ENCODE measurements around the gene KRT38.
A peak's percentile ranks its signal among the peaks of the same experiment; 100 is the strongest.
"Not testable (repeated sequence)": the region's sequence is repeated elsewhere in the genome, so short reads cannot be mapped to it uniquely, and the experiment has no call there.

KRT38 gene

DNA sequence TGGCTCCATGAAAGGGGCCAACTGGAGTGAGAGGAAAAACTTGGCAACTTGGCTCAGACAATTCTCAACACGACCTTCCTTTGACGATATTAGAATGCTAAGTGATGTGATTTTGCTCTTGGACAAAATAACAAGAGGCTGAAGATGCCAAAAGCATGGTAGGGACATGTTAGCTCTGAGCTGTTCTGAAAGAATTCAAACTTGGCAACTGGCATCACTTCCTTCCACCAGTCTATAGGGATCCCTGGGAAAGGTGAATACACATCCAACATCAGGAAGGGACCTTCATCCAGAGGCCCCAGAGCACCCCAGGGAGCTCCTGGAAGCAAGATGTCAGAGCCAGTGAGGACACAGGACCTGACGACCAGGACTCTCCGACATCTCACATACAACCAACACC lies 20.6 kb downstream of the KRT38 start:
- no peak for DNase-seq

DNA sequence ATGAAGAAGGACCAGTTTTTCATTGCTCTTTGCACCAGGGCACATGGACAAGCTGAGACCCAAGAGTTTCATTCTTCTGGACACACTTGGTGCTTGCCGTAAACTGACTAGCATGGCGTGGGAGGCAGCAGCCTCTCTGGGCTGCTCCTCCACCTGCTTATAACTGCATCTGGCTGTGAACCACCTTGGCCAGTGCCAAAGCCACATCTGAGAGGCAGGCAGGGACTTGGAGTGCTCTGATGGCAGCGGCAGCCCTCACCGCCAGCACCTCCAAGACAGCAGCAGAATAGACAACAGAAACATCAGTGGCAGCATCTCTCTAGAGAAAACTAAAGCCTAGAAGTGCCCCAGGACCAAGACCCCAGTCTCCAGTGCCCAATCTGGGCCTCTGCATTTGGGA lies 21.1 kb downstream of the KRT38 start:
- no peak for DNase-seq

DNA sequence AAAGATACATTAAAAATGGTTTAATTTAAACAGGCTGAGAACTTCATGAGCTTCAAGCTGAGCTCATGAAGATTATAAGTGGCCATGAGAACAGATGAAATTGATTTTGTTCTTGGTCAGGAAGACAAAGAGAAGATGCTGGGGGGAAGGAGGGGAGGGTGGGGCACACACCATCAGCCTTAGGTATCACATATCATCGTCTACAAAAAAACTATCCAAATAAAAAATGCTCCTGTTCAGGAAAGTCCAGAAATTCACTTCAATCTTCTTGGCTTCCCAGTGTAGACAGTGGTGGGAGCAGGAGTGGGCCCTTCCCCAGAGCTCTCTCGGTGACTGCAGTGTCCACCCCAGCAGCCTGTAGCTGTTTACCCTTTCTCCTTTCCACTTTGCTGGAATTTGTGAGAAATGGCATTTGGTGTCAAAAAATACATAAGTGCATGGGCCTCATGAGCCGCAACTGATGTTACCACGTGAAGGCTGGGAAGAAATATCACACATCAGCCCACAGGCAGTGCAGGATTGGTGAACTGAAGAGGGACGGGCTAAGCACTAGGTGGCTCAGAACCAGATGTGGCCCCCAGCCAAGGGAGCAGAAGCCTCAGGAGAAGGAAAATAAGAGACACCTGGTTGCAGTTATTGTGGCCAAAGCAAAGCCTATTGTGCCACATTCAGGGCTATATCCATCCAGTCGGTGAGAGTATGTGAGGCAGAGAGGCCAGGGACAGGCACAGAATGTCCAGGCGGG lies 22.5 kb downstream of the KRT38 start:
- DNase-seq: no peak

DNA sequence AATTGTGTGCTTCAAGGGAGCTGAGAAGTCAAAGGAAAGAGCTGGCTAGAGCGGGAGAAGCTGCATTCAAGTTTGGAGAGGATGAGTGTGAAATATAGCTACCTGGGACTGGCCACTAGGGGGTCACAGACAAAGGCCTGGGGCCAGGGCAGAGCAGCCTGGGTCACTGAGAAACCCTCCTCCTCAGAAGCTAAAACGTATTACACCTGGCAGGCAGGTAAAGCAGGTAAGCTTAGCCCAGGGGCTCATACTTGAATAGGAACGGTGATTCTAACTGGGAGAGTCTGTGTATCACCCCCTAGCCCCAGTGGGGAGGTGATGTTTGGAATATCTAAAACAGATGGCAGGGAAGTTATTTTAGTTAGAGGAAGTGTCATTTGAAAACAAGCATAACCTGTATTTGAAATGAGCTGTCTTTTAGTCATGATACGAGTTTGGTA lies 23.2 kb downstream of the KRT38 start:
- DNase-seq: no peak

- no peak for DNase-seq
Measured at GRCh38 chr17:41417127-41417526, 23.7 kb downstream of the KRT38 start.

- no peak for DNase-seq
Measured at GRCh38 chr17:41416479-41416878, 24.3 kb downstream of the KRT38 start.

- DNase-seq: no peak
Measured at GRCh38 chr17:41415833-41416335, 24.9 kb downstream of the KRT38 start.

GRCh38 chr17:41415411-41415810 lies 25.4 kb downstream of the KRT38 start:
- no peak for DNase-seq

GRCh38 chr17:41413982-41414381 lies 26.8 kb downstream of the KRT38 start:
- DNase-seq: no peak

GRCh38 chr17:41413353-41413957 lies 27.3 kb downstream of the KRT38 start:
- no peak for DNase-seq

- no peak for DNase-seq
Measured at GRCh38 chr17:41411072-41411840, 29.5 kb downstream of the KRT38 start.

- DNase-seq: no peak
Measured at GRCh38 chr17:41407226-41407625, 33.6 kb downstream of the KRT38 start.

DNA sequence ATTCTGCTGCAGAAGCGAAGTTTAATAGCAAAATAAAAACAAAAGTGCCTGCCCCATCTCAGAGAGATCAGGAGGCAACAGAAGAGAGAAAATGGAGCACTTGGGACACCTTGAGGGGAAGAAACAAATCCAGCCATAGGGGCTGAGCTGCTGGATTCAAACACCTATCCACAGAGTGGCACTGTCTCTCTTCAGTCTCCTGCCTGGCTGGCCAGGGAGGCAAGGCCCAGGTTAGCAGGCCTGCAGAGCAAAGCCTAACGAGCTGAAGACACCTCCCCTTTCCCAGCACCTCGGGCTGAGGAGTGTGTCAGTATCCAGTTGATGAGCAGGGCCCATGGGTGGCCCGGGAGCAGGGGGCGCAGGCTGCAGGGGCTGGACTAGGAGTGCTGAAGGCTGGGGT lies 34.6 kb downstream of the KRT38 start:
- no peak for DNase-seq

DNA sequence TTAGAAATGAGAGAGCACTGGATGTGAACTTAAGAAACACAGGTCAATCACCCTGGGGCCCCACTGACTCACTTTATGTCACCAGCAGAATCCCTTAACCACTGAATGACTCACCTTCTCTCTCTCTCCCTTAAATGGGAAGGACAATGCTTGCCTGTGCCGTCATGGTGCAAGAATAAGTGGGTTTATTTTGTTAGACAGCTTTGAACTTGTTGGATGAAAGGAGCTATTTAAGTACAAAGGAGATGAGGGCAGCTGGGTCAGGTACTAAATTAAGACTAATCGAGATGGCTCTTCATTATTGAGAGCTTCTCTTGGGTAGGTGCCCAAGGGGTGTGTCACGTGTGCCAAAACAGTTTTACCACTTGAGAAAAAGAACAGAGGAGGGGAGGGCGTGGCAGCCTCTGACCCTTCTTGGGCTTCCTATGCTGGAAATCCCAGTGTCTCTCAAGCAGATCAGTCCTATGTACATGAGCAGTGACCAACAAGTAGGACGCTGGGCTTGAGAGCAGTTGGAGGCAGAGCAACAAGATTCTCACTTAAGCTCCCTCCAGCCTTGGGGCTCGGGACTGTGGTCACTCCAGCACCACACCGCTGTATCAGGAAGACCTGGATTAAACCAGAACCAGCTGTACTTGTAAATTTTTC lies 36.6 kb downstream of the KRT38 start:
- peak; percentile 59 to 67 for DNase-seq

- DNase-seq: peak; percentile 30 to 36
Measured at GRCh38 chr17:41403404-41404023, 37.3 kb downstream of the KRT38 start.

GRCh38 chr17:41402161-41402560 lies 38.6 kb downstream of the KRT38 start:
- DNase-seq: no peak

DNA sequence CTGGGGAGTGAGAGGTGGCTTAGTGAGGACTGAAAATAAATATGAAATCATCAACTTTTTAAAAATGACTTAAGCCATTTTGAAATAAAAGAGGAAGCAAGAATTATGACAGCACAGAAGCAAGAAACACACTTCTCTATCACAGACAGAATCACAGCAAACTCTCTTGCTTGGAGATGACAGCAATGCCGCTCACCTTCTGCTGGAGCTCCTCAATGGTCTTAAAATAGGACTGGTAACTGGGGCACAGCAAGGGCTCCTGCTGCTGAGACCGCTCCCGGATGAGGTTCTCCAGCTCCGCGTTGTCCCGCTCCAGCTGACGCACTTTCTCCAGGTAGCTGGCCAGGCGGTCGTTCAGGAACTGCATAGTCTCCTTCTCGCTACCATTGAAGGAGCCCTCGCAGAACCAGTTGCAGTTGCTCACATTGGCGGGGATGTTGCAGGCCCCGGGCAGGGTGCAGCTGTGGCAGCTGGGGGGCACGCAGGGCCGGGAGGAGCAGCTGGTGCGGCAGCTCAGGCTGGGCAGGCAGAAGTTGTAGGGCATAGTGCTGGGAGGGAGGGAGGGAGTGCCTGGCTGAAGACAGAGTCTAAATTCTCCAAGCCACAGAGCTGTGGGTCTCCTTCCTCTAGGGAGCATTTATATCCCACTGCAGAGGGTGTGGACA lies 43.7 kb downstream of the KRT38 start, which contains the start of gene KRT31:
KRT31 (minus strand) TSS at position 613 of the 665 bp plus-strand sequence; CDS start at position 544, 69 bp downstream.
- no peak for DNase-seq

DNA sequence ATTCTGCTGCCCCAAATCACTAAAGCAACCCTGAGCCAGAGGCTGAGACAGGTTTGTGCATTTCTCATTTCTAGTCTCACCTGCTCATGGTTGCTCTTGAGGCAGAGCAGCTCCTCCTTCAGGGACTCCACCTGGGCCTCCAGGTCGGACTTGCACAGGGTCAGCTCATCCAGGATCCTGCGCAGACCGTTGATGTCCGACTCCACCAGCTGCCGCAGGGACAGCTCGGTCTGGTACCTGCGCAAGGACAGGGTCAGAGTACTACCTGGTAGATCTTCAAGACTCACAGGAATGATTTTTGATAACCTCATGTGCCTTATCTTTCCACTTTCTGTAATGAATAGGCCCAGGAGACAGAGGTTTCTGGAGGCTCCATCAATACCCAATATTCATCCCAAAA lies 44.4 kb downstream of the KRT38 start:
- DNase-seq: no peak

DNA sequence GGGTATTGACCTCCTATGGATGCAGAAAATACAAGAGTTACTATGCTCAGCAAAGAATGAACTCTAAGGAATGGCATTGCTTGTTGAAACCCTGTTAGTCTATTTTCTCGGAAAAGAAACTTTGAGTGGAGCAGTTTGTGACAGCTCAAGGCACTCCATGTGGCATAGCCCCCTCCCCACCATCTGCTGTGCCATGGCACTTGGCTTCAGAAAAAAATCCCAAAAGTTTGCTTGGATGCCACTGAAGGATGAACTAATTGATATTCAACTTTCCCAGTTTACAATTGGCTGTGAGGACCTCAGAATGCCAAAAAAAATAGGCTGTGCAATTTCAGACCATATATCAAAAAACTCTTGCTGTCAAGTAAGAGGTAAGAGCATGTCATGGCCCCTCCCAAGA lies 45.2 kb downstream of the KRT38 start:
- DNase-seq: no peak

- DNase-seq: not testable (repeated sequence)
Measured at GRCh38 chr17:41395044-41395443, 45.7 kb downstream of the KRT38 start.

DNA sequence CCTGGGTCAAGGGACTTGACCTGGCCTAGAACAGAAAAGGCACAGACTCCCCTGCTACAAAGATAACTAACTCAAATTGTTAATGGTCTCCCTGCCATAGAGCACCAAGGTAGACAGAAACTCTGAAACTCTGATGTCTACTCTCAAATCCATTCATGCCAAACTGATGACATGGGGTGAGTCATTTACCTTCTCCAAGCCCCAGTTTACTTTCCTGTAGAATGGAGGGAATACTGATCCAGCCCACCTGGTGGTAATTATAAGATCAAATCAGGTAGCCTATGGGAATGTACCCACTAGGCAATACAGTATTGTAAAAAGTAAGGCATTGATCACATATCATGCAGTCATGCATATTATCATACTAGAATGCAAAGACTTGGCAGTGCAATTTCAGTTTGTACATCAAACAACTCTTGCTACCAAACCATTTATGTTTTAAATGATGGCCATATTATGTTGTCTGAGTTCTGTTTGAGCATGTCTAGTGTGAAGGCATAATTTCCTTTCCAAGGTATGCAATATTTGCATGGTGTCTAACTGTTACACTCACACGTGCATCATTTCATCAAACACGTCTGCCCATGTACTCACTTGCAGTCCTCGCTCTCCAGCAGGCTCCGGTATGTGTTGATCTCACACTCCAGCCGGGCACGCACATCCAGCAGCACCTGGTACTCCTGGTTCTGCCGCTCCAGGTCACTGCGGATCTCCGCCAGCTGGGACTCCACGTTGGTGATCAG lies 46.4 kb downstream of the KRT38 start:
- DNase-seq: no peak

Data from activated T-cell treated with anti-CD3 and anti-CD28 coated beads, Interleukin-2, amount 50 U/mL, for 48 hours (primary cell).